Fibroblast of lung (primary cell): ENCODE measurements around the gene SERPINH1. TPM values are rescaled to one million over a fixed set of nuclear protein-coding genes. Genes with fewer than 3 reads are reported as not detected.

Source experiments
- DNase-seq, 2 donors: peaks; one replicate each; pipeline versions ENCODE4 v3.0.0 to v3.0.0-alpha.2; 2010; ENCODE audit warnings: low read depth in 2 of 2
- H2AFZ ChIP-seq: 2 replicates; pipeline ENCODE4 v1.5.1; 2012; ENCODE audit warnings: low read length, control low read depth, inconsistent platforms
- H3K27ac ChIP-seq: 2 replicates; pipeline ENCODE4 v1.5.1; 2011; ENCODE audit warnings: low read length, control low read depth; ENCODE audit not compliant: insufficient read depth
- H3K27me3 ChIP-seq: 2 replicates; pipeline ENCODE4 v1.5.1; 2011; ENCODE audit warnings: mild to moderate bottlenecking, low read length; ENCODE audit not compliant: control insufficient read depth, insufficient read depth
- H3K36me3 ChIP-seq: 2 replicates; pipeline ENCODE4 v1.5.1; 2011; ENCODE audit warnings: low read length; ENCODE audit not compliant: control insufficient read depth, insufficient read depth
- H3K4me1 ChIP-seq: 2 replicates; pipeline ENCODE4 v1.5.1; 2011; ENCODE audit warnings: low read length; ENCODE audit not compliant: control insufficient read depth, insufficient read depth; ENCODE audit errors: extremely low read depth
- H3K4me2 ChIP-seq: 2 replicates; pipeline ENCODE4 v1.5.1; 2011; ENCODE audit warnings: low read length, control low read depth; ENCODE audit not compliant: insufficient read depth; ENCODE audit errors: extremely low read depth
- H3K4me3 ChIP-seq, 4 experiments: fragments of 200-600 bp in 1 of 4; sonication (generic) in 1 of 4; replicated peaks in 1 of 4; 2 replicates each; pipeline ENCODE4 v1.5.1; 2011 to 2016; ENCODE audit warnings: low read length in 4 of 4, low read depth in 3 of 4, mild to moderate bottlenecking in 3 of 4, control low read depth in 2 of 4, inconsistent platforms in 1 of 4, mixed read lengths in 1 of 4; ENCODE audit not compliant: insufficient read depth in 1 of 4; ENCODE audit errors: control extremely low read depth in 1 of 4
- H3K79me2 ChIP-seq: 2 replicates; pipeline ENCODE4 v1.5.1; 2012; ENCODE audit warnings: mild to moderate bottlenecking, low read length, inconsistent platforms; ENCODE audit not compliant: control insufficient read depth, insufficient read depth
- H3K9ac ChIP-seq: 2 replicates; pipeline ENCODE4 v1.5.1; 2011; ENCODE audit warnings: mild to moderate bottlenecking, low read length, control low read depth; ENCODE audit not compliant: insufficient read depth
- H3K9me3 ChIP-seq: 2 replicates; pipeline ENCODE4 v1.5.1; 2012; ENCODE audit warnings: low read depth, low read length; ENCODE audit not compliant: control insufficient read depth, insufficient read depth
- H4K20me1 ChIP-seq: 2 replicates; pipeline ENCODE4 v1.5.1; 2011; ENCODE audit warnings: low read length; ENCODE audit not compliant: control insufficient read depth, insufficient read depth; ENCODE audit errors: extremely low read depth
- EZH2 ChIP-seq: IDR thresholded peaks from 2 replicates; pipeline ENCODE4 v1.5.1; 2012; ENCODE audit warnings: low read length, control low read depth, mild to moderate bottlenecking; ENCODE audit errors: missing control alignments
- polyA plus RNA-seq, 2 donors: library from polyadenylated mRNA; depleted of rRNA in 1 of 2; stranded (reverse) in 1 of 2; unstranded in 1 of 2; fragments of >200 nt; gene quantifications; 2 replicates each; pipeline ENCODE4 v1.2.1, GENCODE V29; 2011 to 2012; ENCODE audit warnings: missing spikeins in 1 of 2
- total RNA-seq: library from RNA; depleted of rRNA; stranded (reverse); fragments of >200 nt; gene quantifications from 2 replicates; pipeline ENCODE4 v1.2.1, GENCODE V29; 2014
- TF ChIP-seq, protein P1 (sequence below), 2 donors: IDR thresholded peaks in 1 of 2; conservative IDR thresholded peaks in 1 of 2; 1 replicate in 1 of 2; 2 replicates in 1 of 2; pipeline ENCODE4 v1.5.1; 2011 to 2012; ENCODE audit warnings: low read length in 2 of 2, control low read depth in 1 of 2, inconsistent platforms in 1 of 2, low read depth in 1 of 2, mild to moderate bottlenecking in 1 of 2

Gene SERPINH1
- total and polyA plus RNA-seq, 2 donors (not counting 1 experiment from before 2014, with no cell fraction given), result 491 to 750 TPM

DNA sequence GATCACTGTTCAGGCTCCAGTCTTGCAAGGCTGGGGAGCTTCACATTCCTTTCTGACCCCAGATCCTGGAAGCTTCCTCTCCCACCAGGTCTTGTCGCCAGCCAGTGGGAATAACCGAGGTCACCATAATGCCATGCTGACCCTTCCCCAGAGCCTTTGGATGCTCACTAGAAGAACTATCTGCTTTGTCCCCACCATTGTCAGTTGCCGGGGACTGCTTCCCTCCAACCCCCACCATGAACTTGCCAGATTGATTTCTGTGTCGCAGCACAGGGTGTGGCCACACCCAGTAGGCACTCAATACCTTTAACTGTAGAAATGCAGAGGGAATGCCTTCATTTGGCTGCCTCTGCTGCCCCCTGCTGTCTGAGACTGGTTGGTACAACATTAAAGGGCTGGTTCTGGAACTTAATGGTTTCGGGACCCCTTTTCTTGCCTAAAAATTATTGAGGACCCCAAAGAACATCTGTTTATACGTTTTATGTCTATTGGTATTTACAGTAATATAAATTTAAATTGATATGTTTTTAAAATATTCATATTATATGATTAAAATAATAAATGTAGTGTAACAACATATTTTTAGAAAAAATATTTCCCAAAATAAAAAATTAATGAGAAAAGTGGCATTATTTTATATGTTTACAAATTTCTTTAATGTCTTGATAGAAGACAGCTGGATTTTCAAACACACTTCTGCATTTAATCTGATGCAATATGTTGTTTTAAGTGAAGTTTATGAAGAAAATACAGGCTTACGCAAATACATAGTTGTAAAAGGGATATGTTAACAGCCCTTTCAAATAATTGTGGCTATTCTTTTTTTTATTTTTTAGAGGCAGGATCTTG lies 29.6 kb upstream of the SERPINH1 start:
- DNase-seq, result peak; percentile 29 to 51
- Histone ChIP-seq H3K79me2 (no peaks in the 10 kb centered on the region), H3K27me3 (peaks cover 8% of the 10 kb centered on the region), H2AFZ (no peak overlapping the region), H3K27ac (no peak overlapping the region), H3K9me3 (no peaks in the 10 kb centered on the region), H3K4me1 (peaks cover 3% of the 10 kb centered on the region), H4K20me1 (no peaks in the 10 kb centered on the region), H3K4me3 (no peak overlapping the region), H3K36me3 (no peaks in the 10 kb centered on the region), H3K9ac (no peak overlapping the region), H3K4me2 (peak overlapping the region; percentile 15)
- no peak for TF ChIP-seq EZH2
- TF ChIP-seq, protein P1, sequence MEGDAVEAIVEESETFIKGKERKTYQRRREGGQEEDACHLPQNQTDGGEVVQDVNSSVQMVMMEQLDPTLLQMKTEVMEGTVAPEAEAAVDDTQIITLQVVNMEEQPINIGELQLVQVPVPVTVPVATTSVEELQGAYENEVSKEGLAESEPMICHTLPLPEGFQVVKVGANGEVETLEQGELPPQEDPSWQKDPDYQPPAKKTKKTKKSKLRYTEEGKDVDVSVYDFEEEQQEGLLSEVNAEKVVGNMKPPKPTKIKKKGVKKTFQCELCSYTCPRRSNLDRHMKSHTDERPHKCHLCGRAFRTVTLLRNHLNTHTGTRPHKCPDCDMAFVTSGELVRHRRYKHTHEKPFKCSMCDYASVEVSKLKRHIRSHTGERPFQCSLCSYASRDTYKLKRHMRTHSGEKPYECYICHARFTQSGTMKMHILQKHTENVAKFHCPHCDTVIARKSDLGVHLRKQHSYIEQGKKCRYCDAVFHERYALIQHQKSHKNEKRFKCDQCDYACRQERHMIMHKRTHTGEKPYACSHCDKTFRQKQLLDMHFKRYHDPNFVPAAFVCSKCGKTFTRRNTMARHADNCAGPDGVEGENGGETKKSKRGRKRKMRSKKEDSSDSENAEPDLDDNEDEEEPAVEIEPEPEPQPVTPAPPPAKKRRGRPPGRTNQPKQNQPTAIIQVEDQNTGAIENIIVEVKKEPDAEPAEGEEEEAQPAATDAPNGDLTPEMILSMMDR (conservative IDR thresholded peaks at IDR 0.05 in 1 of 2, IDR thresholded peaks at IDR 0.05 in 1 of 2; ENCODE audit: low read depth in 1 of 2, low read length in 2 of 2), result peak; percentile 86 to 90

DNA sequence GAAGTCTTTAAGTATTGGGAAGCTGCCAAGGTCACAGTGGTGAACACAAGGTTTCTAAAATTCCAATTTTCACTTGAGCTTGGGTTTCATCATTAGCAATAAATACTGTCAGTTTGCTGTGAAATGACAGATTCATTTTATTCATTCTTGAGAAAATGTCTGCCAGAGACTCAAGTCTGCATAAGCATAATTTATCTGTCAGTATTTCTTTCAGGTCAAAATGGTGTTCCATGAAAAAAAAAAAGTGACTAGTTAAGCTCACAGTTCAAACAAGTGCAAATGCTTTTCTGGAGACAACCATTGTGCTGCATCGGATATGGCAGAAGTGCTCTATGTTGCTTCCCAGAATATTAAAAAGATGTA lies 28.2 kb upstream of the SERPINH1 start:
- no peak for TF ChIP-seq EZH2
- TF ChIP-seq, protein P1 (conservative IDR thresholded peaks at IDR 0.05 in 1 of 2, IDR thresholded peaks at IDR 0.05 in 1 of 2; ENCODE audit: low read depth in 1 of 2, low read length in 2 of 2), result no peak

DNA sequence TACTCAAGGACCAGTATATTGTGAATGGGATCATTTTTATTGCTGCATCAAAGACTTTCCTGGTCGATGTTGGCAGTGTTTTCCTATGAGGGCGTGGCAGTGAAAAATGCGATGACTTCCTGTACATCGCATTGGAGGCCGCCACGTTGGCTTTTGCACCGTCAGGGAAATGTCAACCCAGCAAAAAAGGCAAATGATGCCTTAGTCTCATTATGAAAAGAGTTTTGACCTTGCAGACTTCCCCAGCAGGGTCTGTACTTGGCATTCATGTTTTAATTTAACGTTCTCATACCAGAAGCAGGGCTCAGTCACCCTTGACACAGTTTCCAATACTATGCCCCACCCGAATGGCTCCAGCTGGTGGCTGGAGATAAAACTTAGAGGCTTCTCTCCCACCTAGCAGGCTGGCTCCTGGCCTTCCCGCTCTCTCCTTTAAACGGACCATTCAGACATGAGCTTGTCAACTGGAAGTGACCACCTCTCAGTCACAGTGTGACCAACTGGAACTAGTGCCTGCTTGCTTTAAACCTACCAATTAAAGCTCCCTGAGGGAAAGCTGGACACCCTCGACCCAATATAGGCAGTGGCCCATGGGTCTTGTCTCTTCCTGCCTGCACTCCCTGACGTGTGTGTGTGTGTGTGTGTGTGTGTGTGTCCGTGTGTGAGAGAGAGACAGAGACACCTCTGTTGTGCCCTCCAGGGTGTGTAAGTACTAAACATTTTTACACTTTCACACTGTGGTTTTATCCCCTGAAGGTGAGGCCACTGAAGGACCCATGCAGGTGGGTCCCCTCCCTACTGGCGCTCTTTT lies 27.6 kb upstream of the SERPINH1 start:
- Histone ChIP-seq H3K9me3 (no peaks in the 10 kb centered on the region), H2AFZ (no peak overlapping the region), H3K4me2 (peak overlapping the region; percentile 35), H3K4me1 (peaks cover 3% of the 10 kb centered on the region), H3K4me3 (no peak overlapping the region), H3K27ac (no peak overlapping the region), H3K9ac (no peak overlapping the region), H4K20me1 (no peaks in the 10 kb centered on the region), H3K27me3 (peaks cover 12% of the 10 kb centered on the region), H3K36me3 (no peaks in the 10 kb centered on the region), H3K79me2 (no peaks in the 10 kb centered on the region)
- no peak for TF ChIP-seq EZH2
- TF ChIP-seq, protein P1 (conservative IDR thresholded peaks at IDR 0.05 in 1 of 2, IDR thresholded peaks at IDR 0.05 in 1 of 2; ENCODE audit: low read depth in 1 of 2, low read length in 2 of 2), result no peak
- DNase-seq, result peak in 1 of 2 donors; percentile 21

More for the DNA sequence above, 28.2 kb upstream of the SERPINH1 start:
- Histone ChIP-seq H2AFZ (no peak overlapping the region), H3K9ac (no peak overlapping the region), H3K27ac (no peak overlapping the region), H3K4me1 (peaks cover 3% of the 10 kb centered on the region), H3K4me2 (no peak overlapping the region), H3K9me3 (no peaks in the 10 kb centered on the region), H3K4me3 (no peak overlapping the region), H3K27me3 (peaks cover 14% of the 10 kb centered on the region), H4K20me1 (no peaks in the 10 kb centered on the region), H3K36me3 (no peaks in the 10 kb centered on the region), H3K79me2 (no peaks in the 10 kb centered on the region)
- no peak for DNase-seq
